ES-I3 (cell line): ENCODE measurements around the gene FOXN3.
"Not testable (repeated sequence)": the region's sequence is repeated elsewhere in the genome, so short reads cannot be mapped to it uniquely, and the experiment has no call there.

Source experiments
- H3K36me3 ChIP-seq: 2 replicates; pipeline ENCODE4 v1.6.1; 2013; ENCODE audit warnings: mild to moderate bottlenecking, low read length, control low read depth, moderate library complexity; ENCODE audit not compliant: insufficient read depth
- H3K4me1 ChIP-seq: 2 replicates; pipeline ENCODE4 v1.6.1; 2013; ENCODE audit warnings: mild to moderate bottlenecking, control low read depth, low read length; ENCODE audit not compliant: insufficient read depth
- H3K9ac ChIP-seq: 2 replicates; pipeline ENCODE4 v1.6.1; 2013; ENCODE audit warnings: low read depth, mild to moderate bottlenecking, low read length, moderate library complexity
- H3K9me3 ChIP-seq: 2 replicates; pipeline ENCODE4 v1.6.1; 2013; ENCODE audit warnings: mild to moderate bottlenecking, low read length, moderate library complexity; ENCODE audit not compliant: control insufficient read depth, insufficient read depth

FOXN3 gene

DNA sequence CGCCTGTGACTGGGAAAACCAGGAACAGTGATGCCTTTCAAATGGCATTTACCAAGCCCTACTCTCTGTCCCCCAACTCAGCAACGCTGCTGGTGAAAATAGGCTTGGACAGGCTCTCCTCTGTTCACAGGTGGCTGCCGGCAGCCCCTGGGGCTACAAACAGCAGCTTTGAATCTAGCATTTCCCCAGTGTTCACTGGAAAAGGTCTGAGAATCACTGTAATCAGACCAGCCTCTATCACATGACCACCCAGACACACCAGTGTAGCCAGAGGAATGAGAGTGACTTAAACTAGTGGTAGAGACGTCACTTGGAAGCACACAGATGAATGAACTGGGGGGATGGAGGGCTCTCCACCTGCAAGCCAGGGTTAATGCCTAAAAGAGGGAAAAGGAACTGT, 151.8 kb downstream of the FOXN3 start:
- Histone ChIP-seq H3K9me3 (no peaks in the 10 kb centered on the region), H3K36me3 (peaks cover 5% of the 10 kb centered on the region), H3K4me1 (peaks cover 27% of the 10 kb centered on the region), H3K9ac (no peak overlapping the region)

- H3K4me1 ChIP-seq, result peaks cover 22% of the 10 kb centered on the region
- H3K9me3 ChIP-seq, result no peaks in the 10 kb centered on the region
- no peak overlapping the region for H3K9ac ChIP-seq
- peaks cover 5% of the 10 kb centered on the region for H3K36me3 ChIP-seq
These were observed 152.7 kb downstream of the FOXN3 start for GRCh38 chr14:89264196-89264800.

- H3K4me1 ChIP-seq, result peaks cover 4% of the 10 kb centered on the region
- peaks cover 5% of the 10 kb centered on the region for H3K36me3 ChIP-seq
- no peak overlapping the region for H3K9ac ChIP-seq
- H3K9me3 ChIP-seq, result no peaks in the 10 kb centered on the region
These were observed 155.0 kb downstream of the FOXN3 start for GRCh38 chr14:89262041-89262440.

- Histone ChIP-seq H3K9me3 (no peaks in the 10 kb centered on the region), H3K4me1 (no peaks in the 10 kb centered on the region), H3K36me3 (no peaks in the 10 kb centered on the region), H3K9ac (no peak overlapping the region)
These were observed 156.1 kb downstream of the FOXN3 start for GRCh38 chr14:89260898-89261297.

DNA sequence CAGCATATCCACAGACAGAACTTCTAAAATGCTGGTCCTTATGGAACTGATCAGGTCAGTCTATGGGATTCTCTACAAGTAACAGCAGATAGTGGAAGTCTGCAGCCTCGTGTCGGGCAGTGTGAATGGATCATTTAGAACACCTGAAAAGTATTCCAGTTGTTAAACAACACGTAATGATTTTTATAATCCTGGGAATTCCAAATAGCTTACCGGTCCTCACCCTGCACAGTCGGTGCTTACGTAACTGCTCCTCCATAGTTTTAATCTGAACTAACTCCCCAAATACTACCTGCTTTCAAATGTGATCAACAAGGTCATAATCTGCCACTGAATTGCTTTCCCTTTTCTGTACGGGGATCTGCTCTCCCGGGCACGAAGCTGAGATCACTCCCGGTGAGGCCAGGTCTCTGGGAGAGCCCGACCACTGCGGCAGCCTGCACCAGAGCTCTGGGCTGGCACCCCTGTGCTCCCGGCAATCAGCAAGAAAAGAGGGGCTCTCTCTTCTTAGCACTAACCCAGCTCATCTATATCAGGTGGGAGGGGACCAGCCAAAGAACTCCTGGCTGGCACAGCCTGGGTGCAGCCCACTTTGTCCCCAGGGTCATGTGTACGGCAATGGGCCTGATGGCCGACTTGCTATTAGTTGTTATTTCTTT, 157.0 kb downstream of the FOXN3 start:
- H3K36me3 ChIP-seq, result no peaks in the 10 kb centered on the region

DNA sequence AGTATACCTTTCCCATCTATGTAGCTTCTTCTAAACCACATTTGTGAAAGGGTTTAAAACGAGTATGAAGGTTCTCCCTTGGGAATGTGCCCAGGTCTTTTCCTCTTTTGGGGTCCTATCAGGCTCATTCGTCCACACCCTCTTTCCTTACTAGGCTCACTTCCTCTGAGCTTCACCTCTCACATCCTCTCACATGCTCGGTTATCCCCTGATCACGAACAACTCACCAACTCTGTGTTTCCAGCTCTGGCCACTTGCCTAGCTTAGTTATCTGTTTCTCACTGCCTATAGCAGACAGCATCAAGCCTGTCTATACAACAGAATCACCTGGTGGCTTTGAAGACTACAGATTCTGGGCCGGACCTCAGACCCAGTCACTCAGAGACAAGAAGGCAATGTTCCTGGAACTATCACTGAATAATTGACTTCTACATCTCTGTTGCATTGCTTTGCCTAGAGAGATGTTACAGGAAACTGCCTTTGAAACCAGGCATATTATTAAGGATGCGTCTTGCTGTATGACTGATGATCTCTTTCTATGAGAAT, 158.2 kb downstream of the FOXN3 start:
- Histone ChIP-seq H3K36me3 (no peaks in the 10 kb centered on the region), H3K4me1 (no peaks in the 10 kb centered on the region), H3K9me3 (no peaks in the 10 kb centered on the region), H3K9ac (no peak overlapping the region)

More for the DNA sequence above, 157.0 kb downstream of the FOXN3 start:
- no peak overlapping the region for H3K9ac ChIP-seq
- H3K9me3 ChIP-seq, result no peaks in the 10 kb centered on the region
- H3K4me1 ChIP-seq, result no peaks in the 10 kb centered on the region

DNA sequence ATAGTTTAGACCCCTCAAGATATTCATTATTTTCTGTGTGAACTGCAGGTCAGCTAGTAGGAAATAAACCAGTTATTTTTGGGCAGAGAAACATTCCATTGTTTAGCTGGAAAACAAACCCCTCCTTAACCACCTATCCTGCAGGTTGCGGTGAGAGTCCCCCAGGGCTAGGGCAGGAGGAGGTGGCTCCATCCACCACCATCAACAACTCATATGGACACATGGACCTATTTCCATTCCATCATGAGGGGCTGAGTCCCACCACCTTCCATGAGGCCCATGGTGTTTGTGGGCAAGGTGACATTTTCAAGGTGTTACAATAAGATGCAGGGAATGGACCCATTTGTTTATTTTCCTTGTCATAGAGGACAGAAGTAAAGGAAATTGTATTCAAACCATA, 160.1 kb downstream of the FOXN3 start:
- H3K9ac ChIP-seq, result no peak overlapping the region
- H3K9me3 ChIP-seq, result no peaks in the 10 kb centered on the region
- no peaks in the 10 kb centered on the region for H3K4me1 ChIP-seq
- H3K36me3 ChIP-seq, result no peaks in the 10 kb centered on the region

DNA sequence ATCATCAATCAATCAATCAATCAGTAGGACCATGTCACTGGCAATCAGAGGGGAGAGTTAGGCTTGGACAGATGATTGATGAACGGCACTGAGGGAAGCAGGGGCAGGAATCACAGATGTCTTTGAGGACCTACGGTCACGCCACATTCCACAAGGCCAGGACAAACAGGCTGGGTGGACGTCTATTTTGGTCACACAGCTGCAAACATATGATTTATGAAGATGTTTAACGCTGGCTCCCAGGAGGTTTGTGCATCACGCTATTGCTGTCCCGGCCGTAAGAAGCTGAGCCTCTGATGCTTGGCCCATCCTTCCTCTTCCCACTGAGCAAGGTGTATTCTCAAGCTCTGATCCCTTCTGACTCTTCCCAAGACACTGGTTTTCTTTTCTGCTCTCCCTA, 160.8 kb downstream of the FOXN3 start:
- Histone ChIP-seq H3K4me1 (no peaks in the 10 kb centered on the region), H3K9ac (no peak overlapping the region), H3K9me3 (no peaks in the 10 kb centered on the region), H3K36me3 (no peaks in the 10 kb centered on the region)

DNA sequence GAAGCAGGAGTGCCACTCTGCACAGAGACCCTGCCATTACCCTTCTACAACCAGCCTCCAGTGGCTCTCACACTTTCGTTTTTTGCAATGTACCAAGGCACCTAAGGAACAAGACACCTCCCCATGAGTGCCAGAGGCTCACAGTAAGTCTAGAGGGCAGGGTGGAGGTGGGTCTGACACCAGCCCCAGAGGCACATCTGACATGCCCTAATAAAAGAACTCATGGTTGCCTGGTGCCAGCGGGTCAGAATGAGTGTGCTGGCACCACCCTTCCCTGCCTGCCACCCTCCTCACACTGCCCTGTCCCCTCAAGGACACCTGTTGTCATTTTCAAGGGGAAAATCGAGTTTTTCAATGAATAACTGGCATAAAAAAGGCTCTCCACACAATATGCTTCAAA, 161.2 kb downstream of the FOXN3 start:
- H3K36me3 ChIP-seq, result no peaks in the 10 kb centered on the region
- no peaks in the 10 kb centered on the region for H3K4me1 ChIP-seq
- no peaks in the 10 kb centered on the region for H3K9me3 ChIP-seq
- no peak overlapping the region for H3K9ac ChIP-seq

GRCh38 chr14:89255012-89255411, 162.0 kb downstream of the FOXN3 start:
- Histone ChIP-seq H3K9ac (no peak overlapping the region), H3K4me1 (peaks cover under 1% of the 10 kb centered on the region), H3K36me3 (no peaks in the 10 kb centered on the region; the same call in 1 of the 2 replicates)

GRCh38 chr14:89254166-89254909, 162.7 kb downstream of the FOXN3 start:
- Histone ChIP-seq H3K9me3 (no peaks in the 10 kb centered on the region), H3K9ac (no peak overlapping the region), H3K4me1 (peaks cover 7% of the 10 kb centered on the region), H3K36me3 (no peaks in the 10 kb centered on the region; the same call in 1 of the 2 replicates)

More at GRCh38 chr14:89255012-89255411, 162.0 kb downstream of the FOXN3 start:
- no peaks in the 10 kb centered on the region for H3K9me3 ChIP-seq

DNA sequence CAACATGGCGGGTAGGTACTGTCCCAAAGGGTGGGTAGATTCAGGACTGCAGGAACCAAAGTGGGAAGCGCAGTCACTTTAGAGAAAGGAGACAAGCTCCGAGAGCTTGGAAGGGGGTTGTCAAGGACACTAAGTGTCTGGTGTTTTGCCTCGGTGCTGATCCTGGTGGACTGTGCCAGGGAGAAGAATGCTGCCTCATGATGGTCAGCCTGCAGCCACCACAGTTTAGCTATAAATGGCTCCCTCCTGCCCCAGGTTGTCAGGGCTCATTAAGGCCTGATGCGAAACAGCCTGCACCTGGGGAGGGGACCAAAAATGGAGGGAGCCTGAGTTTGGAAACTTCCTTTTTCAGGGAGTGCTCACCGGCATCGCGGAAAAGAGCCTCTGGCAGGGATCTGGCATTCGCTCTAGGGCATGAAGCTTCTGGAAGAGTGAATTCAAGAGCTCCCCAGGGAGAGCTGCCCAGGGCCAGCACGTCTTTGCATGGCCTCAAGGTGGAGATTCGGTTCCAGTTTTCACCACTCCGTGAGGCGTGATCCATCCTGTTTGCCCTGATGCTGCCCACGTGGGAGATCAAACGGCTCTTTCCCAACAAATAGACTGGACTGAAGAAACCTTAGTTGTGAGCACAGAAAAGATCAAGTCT, 164.0 kb downstream of the FOXN3 start:
- no peaks in the 10 kb centered on the region; the same call in 1 of the 2 replicates for H3K36me3 ChIP-seq
- no peak overlapping the region for H3K9ac ChIP-seq
- no peaks in the 10 kb centered on the region for H3K9me3 ChIP-seq
- H3K4me1 ChIP-seq, result peaks cover 19% of the 10 kb centered on the region

DNA sequence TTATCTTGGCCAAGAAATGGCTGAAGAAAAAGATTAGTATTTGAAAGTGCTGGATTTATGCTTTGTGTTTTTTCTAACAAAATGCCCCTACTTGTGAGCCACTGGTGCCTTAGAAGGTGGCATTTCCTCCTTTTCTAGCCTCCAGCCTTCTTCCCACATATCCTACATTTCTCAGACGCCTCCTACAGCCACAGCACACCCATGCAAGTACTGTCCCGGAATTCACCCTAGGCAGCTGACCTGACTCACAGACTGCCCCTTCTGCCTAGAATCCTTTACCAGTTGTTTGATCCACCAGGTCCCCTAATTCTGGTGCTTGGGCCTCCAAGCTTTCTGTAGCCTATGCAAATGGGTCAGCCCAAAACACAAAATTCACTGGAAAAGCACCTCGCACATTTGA, 166.0 kb downstream of the FOXN3 start:
- Histone ChIP-seq H3K4me1 (peaks cover 20% of the 10 kb centered on the region), H3K36me3 (no peaks in the 10 kb centered on the region; the same call in 1 of the 2 replicates), H3K9me3 (no peaks in the 10 kb centered on the region), H3K9ac (no peak overlapping the region)

DNA sequence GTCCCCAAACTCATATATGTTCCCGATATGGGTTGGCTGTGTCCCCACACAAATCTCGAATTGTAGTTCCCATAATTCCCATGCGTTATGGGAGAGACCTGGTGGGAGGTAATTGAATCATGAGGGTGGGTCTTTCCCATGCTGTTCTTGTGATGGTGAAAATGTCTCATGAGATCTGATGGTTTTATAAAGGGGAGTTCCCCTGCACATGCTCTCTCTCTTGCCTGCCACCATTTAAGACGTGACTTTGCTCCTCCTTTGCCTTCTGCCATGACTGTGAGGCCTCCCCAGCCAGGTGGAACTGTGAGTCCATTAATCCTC, 166.4 kb downstream of the FOXN3 start:
- H3K36me3 ChIP-seq, H3K9ac ChIP-seq, H3K9me3 ChIP-seq: not testable (repeated sequence)
- H3K4me1 ChIP-seq, result peaks cover 20% of the 10 kb centered on the region
